HEK293 (cell line): Measurements from ENCODE around the gene SPRR4.

Experiments used
- CTCF ChIA-PET: fragments of 350-600 bp; formaldehyde crosslinking; extraction: SDS; loops from one replicate; lab custom pipeline; 2021; ENCODE audit warnings: antibody characterized with exemption; lab: Yijun Ruan, JAX
- POLR2A ChIA-PET: fragments of 300-600 bp; formaldehyde crosslinking; extraction: SDS; loops from one replicate; lab custom pipeline; 2020; ENCODE audit warnings: antibody characterized with exemption, inconsistent platforms; lab: Yijun Ruan, JAX
- H3K27ac ChIP-seq: fragments of 200-500 bp; sonication (Bioruptor generic); 2 replicates; pipeline ENCODE4 v1.5.1; 2014; ENCODE audit warnings: low read depth, low read length, control low read depth, inconsistent platforms; ENCODE audit errors: extremely low read depth
- H3K36me3 ChIP-seq, 2 experiments: fragments of 200-500 bp in 1 of 2; sonication (Bioruptor generic) in 1 of 2; 1 replicate in 1 of 2; 2 replicates in 1 of 2; pipeline ENCODE4 v1.5.1; 2014 to 2017; ENCODE audit warnings: inconsistent platforms in 2 of 2, low read length in 2 of 2; ENCODE audit not compliant: control insufficient read depth in 2 of 2, insufficient read depth in 1 of 2
- H3K4me1 ChIP-seq: fragments of 200-500 bp; sonication (Bioruptor generic); 2 replicates; pipeline ENCODE4 v1.5.1; 2014; ENCODE audit warnings: mild to moderate bottlenecking, low read length, inconsistent platforms; ENCODE audit not compliant: control insufficient read depth, insufficient read depth
- H3K4me3 ChIP-seq: 2 replicates; pipeline ENCODE4 v1.5.1; 2011; ENCODE audit warnings: low read depth, mild to moderate bottlenecking, control low read depth, low read length, moderate library complexity
- H3K9me3 ChIP-seq: fragments of 200-500 bp; sonication (Bioruptor generic); 2 replicates; pipeline ENCODE4 v1.5.1; 2014; ENCODE audit warnings: low read depth, low read length, inconsistent platforms; ENCODE audit not compliant: control insufficient read depth, insufficient read depth
- BCL6B ChIP-seq: fragments of 450-650 bp; formaldehyde crosslinking; IDR thresholded peaks from 2 replicates; pipeline ENCODE4 v1.5.1; 2017; ENCODE audit warnings: missing biosample characterization, missing genetic modification characterization
- ELK4 ChIP-seq: IDR thresholded peaks from 2 replicates; pipeline ENCODE4 v1.6.1; 2011; ENCODE audit warnings: mild to moderate bottlenecking, low read depth, low read length, borderline replicate concordance
- FEZF1 ChIP-seq: fragments of 450-650 bp; formaldehyde crosslinking; IDR thresholded peaks from 2 replicates; pipeline ENCODE4 v1.5.1; 2016; ENCODE audit warnings: missing biosample characterization, missing genetic modification characterization
- KLF10 ChIP-seq: fragments of 450-650 bp; IDR thresholded peaks from 2 replicates; pipeline ENCODE4 v1.5.1; 2018; ENCODE audit warnings: missing biosample characterization, mild to moderate bottlenecking, missing genetic modification characterization
- PBX3 ChIP-seq: sonication (generic); formaldehyde crosslinking; IDR thresholded peaks from 2 replicates; pipeline ENCODE4 v1.8.1; 2022; ENCODE audit warnings: mild to moderate bottlenecking, moderate library complexity, missing genetic modification reagents
- ZBTB21 ChIP-seq: fragments of 450-650 bp; formaldehyde crosslinking; IDR thresholded peaks from 2 replicates; pipeline ENCODE4 v1.5.1; 2017; ENCODE audit warnings: missing biosample characterization, missing genetic modification characterization
- ZNF174 ChIP-seq: fragments of 450-650 bp; formaldehyde crosslinking; IDR thresholded peaks from 2 replicates; pipeline ENCODE4 v1.5.0; 2017; ENCODE audit warnings: missing biosample characterization, mild to moderate bottlenecking, missing genetic modification characterization
- ZNF23 ChIP-seq: fragments of 450-650 bp; formaldehyde crosslinking; IDR thresholded peaks from 2 replicates; pipeline ENCODE4 v1.5.1; 2016; ENCODE audit warnings: missing biosample characterization, missing genetic modification characterization, borderline replicate concordance
- ZNF248 ChIP-seq: fragments of 450-650 bp; formaldehyde crosslinking; IDR thresholded peaks from 2 replicates; pipeline ENCODE4 v1.5.1; 2017; ENCODE audit warnings: missing biosample characterization, missing genetic modification characterization
- ZNF274 ChIP-seq, 2 experiments: fragments of 200-500 bp in 1 of 2; fragments of 450-650 bp in 1 of 2; sonication (Bioruptor generic) in 1 of 2; formaldehyde crosslinking in 1 of 2; IDR thresholded peaks; 2 replicates each; pipeline versions ENCODE4 v1.5.1 to v1.6.1; 2014 to 2016; ENCODE audit warnings: borderline replicate concordance in 1 of 2, inconsistent platforms in 1 of 2, low read length in 1 of 2, missing biosample characterization in 1 of 2, missing genetic modification characterization in 1 of 2
- ZNF37A ChIP-seq: fragments of 450-650 bp; IDR thresholded peaks from 2 replicates; pipeline ENCODE4 v1.5.1; 2018; ENCODE audit warnings: missing biosample characterization, missing genetic modification characterization
- ZNF394 ChIP-seq: fragments of 450-650 bp; formaldehyde crosslinking; IDR thresholded peaks from 2 replicates; pipeline ENCODE4 v1.5.1; 2016; ENCODE audit warnings: missing biosample characterization, missing genetic modification characterization, mild to moderate bottlenecking, moderate library complexity, borderline replicate concordance
- ZNF433 ChIP-seq: fragments of 450-650 bp; formaldehyde crosslinking; IDR thresholded peaks from 2 replicates; pipeline ENCODE4 v1.5.1; 2016; ENCODE audit warnings: missing biosample characterization, missing genetic modification characterization, low read depth
- ZNF585B ChIP-seq: fragments of 450-650 bp; formaldehyde crosslinking; IDR thresholded peaks from 2 replicates; pipeline ENCODE4 v1.5.1; 2016; ENCODE audit warnings: missing biosample characterization, missing genetic modification characterization
- ZNF600 ChIP-seq: fragments of 450-650 bp; formaldehyde crosslinking; IDR thresholded peaks from 2 replicates; pipeline ENCODE4 v1.5.1; 2016; ENCODE audit warnings: missing biosample characterization, missing genetic modification characterization
- ZNF692 ChIP-seq: fragments of 450-650 bp; formaldehyde crosslinking; IDR thresholded peaks from 2 replicates; pipeline ENCODE4 v1.5.1; 2016; ENCODE audit warnings: missing biosample characterization, missing genetic modification characterization
- ZNF837 ChIP-seq: fragments of 450-650 bp; formaldehyde crosslinking; IDR thresholded peaks from 2 replicates; pipeline ENCODE4 v1.5.1; 2016; ENCODE audit warnings: missing biosample characterization, missing genetic modification characterization

The SPRR4 gene

DNA sequence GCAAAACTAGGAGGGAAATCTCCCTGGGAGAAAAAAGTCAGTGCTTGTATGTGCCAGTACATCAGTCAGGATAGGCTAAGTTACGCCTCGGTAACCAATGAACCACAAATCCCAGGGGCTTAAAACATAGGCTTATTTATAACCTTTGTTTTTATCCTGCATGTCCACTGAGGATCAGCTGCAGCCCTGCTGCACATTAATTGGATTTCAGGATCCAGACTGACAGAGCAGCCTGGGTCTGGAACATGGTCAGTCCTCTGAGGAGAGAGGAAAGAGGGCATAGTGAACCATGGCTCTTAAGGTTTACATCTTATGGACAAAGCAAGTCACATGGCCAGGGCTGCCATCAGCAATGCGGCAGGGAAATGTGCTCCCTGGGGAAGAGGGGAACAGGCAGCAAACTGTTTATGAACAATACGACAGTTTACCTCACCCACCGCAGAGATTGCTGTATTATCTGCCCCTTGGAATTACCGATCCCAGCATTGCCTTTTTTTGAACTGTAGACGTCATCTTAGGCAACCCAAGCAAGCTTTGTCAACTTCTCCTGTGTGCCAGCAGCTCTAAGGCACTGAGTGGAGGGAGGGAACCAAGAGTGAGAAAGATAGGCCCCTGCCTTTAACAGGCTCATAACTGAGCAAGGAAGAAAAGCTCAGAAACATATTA, 9.1 kb upstream of the SPRR4 start (continued):
- TF ChIP-seq PBX3 (CRISPR knock-in tag), result no peak
- TF ChIP-seq, all 188 proteins: peak for 0

DNA sequence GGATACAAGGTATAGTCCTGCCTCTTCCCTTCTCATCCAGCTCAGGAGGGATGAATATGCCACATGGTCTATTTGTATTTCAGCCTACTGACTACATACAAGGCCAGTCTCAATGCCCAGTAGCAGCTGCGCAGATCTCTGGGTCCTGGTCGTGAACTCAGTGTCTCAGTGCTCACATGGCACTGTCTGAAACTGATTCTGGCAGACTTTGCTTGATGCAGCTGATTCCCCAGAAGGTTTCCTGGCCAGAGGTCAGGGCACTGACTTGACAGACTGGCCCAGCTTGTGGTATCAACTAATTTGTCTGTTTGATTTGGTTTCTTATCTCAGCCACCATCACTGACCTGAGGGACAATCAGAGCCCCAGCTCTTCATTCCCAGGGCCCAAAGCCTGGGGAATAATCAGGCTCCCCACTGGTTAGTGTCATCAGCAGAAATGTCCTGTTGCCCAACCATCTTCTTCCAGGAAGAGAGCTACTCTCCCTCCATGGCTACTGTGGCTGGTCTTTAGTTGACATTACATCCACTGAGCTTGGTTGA, 7.5 kb upstream of the SPRR4 start:
- H3K27ac ChIP-seq, result no peak overlapping the region
- TF ChIP-seq ZNF585B (tag by site-specific recombination) (no peak), ZNF394 (tag by site-specific recombination) (no peak), ZNF248 (no peak), BCL6B (no peak), ZBTB21 (tag by site-specific recombination) (no peak), KLF10 (tag by site-specific recombination) (no peak)
- TF ChIP-seq, all 188 proteins: peak for 0
- ChIA-PET POLR2A (no interaction called here), CTCF (interaction anchor here (1.0 kb wide), 1 partner anchor 309 kb away, joined by 6 read pairs; no protein-coding TSS in a partner anchor)
- Histone ChIP-seq H3K36me3 (no peaks in the 10 kb centered on the region), H3K9me3 (no peaks in the 10 kb centered on the region), H3K4me3 (no peak overlapping the region), H3K4me1 (no peaks in the 10 kb centered on the region)

DNA sequence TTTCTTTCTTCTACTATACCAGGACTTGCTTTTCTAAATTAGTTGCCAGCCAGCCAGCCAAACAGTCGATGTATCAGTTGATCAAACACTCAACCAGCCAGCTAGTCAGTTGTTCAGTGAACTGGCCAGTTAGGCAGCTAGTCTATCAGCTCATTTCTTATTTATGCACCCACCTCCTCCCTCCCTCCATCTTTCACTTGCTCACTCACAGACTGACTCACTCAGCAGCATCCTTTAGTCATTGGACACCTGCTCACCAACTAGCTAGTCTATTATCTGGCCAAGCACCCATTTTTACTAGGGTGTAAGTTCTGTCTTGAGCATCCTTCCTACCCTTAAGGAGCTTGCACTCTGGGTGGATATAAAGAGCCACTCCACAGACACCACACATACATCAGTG, 5.9 kb upstream of the SPRR4 start:
- Histone ChIP-seq H3K9me3 (no peaks in the 10 kb centered on the region), H3K36me3 (no peaks in the 10 kb centered on the region), H3K4me3 (no peak overlapping the region), H3K4me1 (no peaks in the 10 kb centered on the region), H3K27ac (no peak overlapping the region)
- ChIA-PET CTCF (interaction anchor here (0.5 to 1.5 kb wide), 2 partner anchors 10 to 87 kb away, joined by 3 read pairs; partner anchors contain the start of gene SMCP), POLR2A (no interaction called here)
- TF ChIP-seq ZNF174 (tag by site-specific recombination), result no peak
- TF ChIP-seq FEZF1 (tag by site-specific recombination), result no peak
- no peak for TF ChIP-seq ZNF37A (tag by site-specific recombination)
- no peak for TF ChIP-seq ZNF837 (tag by site-specific recombination)
- TF ChIP-seq ZNF23 (tag by site-specific recombination), result no peak
- no peak for TF ChIP-seq ZNF274 (IDR thresholded peaks at IDR 0.05; ENCODE audit: low read length)
- no peak for TF ChIP-seq ZNF274 (tag by site-specific recombination; IDR thresholded peaks at IDR 0.05; ENCODE audit: borderline replicate concordance)
- TF ChIP-seq ELK4, result no peak
- TF ChIP-seq ZNF692 (tag by site-specific recombination), result no peak
- TF ChIP-seq ZNF600 (tag by site-specific recombination), result no peak
- no peak for TF ChIP-seq ZNF433 (tag by site-specific recombination)
